ENCODE data around the gene ADGRF3. TPM values are rescaled to one million over a fixed set of nuclear protein-coding genes. Genes with fewer than 3 reads are reported as not detected.

The ADGRF3 gene
- total RNA-seq, 1 donor from 2014 or later, result 0.56 TPM

DNA sequence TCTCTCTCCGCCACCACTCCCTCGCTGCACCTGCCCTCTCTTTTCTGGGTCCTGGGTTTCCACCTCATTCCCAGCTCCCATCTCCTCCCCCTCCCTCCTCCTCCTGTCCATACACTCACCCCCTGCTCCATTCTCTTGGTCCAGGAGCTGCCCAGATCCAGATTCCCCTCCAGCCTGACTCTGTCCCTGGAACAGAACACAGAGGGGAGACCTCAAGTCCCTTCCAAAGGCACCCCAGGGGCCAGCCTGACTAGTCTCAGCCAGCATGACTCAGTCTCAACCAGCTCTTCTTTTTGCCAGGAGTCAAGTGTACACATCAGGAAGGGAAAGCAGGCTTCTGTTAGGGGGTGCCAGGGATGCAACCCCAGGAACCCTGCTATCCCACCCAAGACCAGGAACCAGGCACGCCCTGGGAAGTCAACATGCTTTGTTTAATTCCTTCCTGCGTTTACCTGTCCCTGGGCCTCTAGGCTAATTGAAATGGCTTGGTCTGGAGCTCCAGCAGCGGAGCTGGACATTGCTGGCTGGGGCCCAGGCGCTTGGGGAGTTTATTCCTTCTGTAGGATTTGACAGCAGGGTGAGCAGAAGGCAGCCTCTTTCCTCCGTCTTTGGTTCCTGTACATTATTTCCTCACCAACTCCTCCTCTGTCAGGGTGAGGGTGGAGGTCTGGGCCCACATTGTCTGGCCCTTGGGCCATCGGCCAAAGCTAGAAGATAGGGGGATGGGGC, 29.0 kb downstream of the ADGRF3 start:
- Mint-ChIP-seq H3K9me3 (ENCODE audit: unreplicated experiment) (no peaks in the 10 kb centered on the region), H3K27ac (ENCODE audit: unreplicated experiment) (no peak overlapping the region), H3K27me3 (ENCODE audit: unreplicated experiment) (peaks cover 48% of the 10 kb centered on the region), H3K36me3 (ENCODE audit: unreplicated experiment) (no peaks in the 10 kb centered on the region), H3K4me3 (ENCODE audit: unreplicated experiment) (no peak overlapping the region), H3K4me1 (ENCODE audit: unreplicated experiment) (no peaks in the 10 kb centered on the region)
- no peak for TF ChIP-seq CTCF (IDR thresholded peaks at IDR 0.05)
- DNase-seq (ENCODE audit: extremely low spot score, unreplicated experiment), result no peak

- peaks cover 44% of the 10 kb centered on the region for H3K27me3 Mint-ChIP-seq (ENCODE audit: unreplicated experiment)
- no peaks in the 10 kb centered on the region for H3K36me3 Mint-ChIP-seq (ENCODE audit: unreplicated experiment)
- no peaks in the 10 kb centered on the region for H3K4me1 Mint-ChIP-seq (ENCODE audit: unreplicated experiment)
- TF ChIP-seq CTCF (IDR thresholded peaks at IDR 0.05), result no peak
- no peak overlapping the region for H3K4me3 Mint-ChIP-seq (ENCODE audit: unreplicated experiment)
- no peaks in the 10 kb centered on the region for H3K9me3 Mint-ChIP-seq (ENCODE audit: unreplicated experiment)
- no peak for DNase-seq (ENCODE audit: extremely low spot score, unreplicated experiment)
- H3K27ac Mint-ChIP-seq (ENCODE audit: unreplicated experiment), result no peak overlapping the region
Observed at GRCh38 chr2:26316845-26317244, 29.7 kb downstream of the ADGRF3 start.

DNA sequence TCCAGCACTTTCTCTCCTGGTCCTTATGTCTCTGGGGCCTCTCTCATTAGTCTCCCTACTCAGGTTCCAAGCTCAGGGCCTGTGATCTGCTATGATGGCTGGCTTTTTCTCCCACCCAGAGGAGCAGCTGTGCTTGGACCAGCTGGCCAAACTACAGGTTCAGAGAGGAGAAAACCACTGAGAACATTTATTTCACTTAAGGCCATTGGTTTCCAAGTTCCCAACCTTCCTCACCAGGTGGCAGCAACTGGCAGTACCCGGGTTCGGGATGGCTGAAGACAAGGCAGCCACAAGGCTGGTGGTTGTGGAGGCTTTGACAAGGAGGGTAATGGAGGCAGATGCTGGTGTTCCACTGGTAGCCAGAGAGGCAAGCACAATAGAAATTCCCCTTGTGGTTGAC, 30.5 kb downstream of the ADGRF3 start:
- Mint-ChIP-seq H3K36me3 (ENCODE audit: unreplicated experiment) (no peaks in the 10 kb centered on the region), H3K4me3 (ENCODE audit: unreplicated experiment) (no peak overlapping the region), H3K4me1 (ENCODE audit: unreplicated experiment) (no peaks in the 10 kb centered on the region), H3K27me3 (ENCODE audit: unreplicated experiment) (peaks cover 40% of the 10 kb centered on the region), H3K9me3 (ENCODE audit: unreplicated experiment) (no peaks in the 10 kb centered on the region), H3K27ac (ENCODE audit: unreplicated experiment) (no peak overlapping the region)
- peak; percentile 35 for TF ChIP-seq CTCF (IDR thresholded peaks at IDR 0.05)
- no peak for DNase-seq (ENCODE audit: extremely low spot score, unreplicated experiment)

GRCh38 chr2:26314243-26314642, 32.3 kb downstream of the ADGRF3 start:
- no peaks in the 10 kb centered on the region for H3K36me3 Mint-ChIP-seq (ENCODE audit: unreplicated experiment)
- no peak overlapping the region for H3K4me3 Mint-ChIP-seq (ENCODE audit: unreplicated experiment)
- no peak for TF ChIP-seq CTCF (IDR thresholded peaks at IDR 0.05)
- peaks cover 33% of the 10 kb centered on the region for H3K27me3 Mint-ChIP-seq (ENCODE audit: unreplicated experiment)
- no peak overlapping the region for H3K27ac Mint-ChIP-seq (ENCODE audit: unreplicated experiment)
- no peaks in the 10 kb centered on the region for H3K9me3 Mint-ChIP-seq (ENCODE audit: unreplicated experiment)
- no peak for DNase-seq (ENCODE audit: extremely low spot score, unreplicated experiment)
- no peaks in the 10 kb centered on the region for H3K4me1 Mint-ChIP-seq (ENCODE audit: unreplicated experiment)

GRCh38 chr2:26313446-26313845, 33.1 kb downstream of the ADGRF3 start:
- H3K4me1 Mint-ChIP-seq (ENCODE audit: unreplicated experiment), result no peaks in the 10 kb centered on the region
- TF ChIP-seq CTCF (IDR thresholded peaks at IDR 0.05), result no peak
- H3K36me3 Mint-ChIP-seq (ENCODE audit: unreplicated experiment), result no peaks in the 10 kb centered on the region
- peaks cover 26% of the 10 kb centered on the region for H3K27me3 Mint-ChIP-seq (ENCODE audit: unreplicated experiment)
- no peaks in the 10 kb centered on the region for H3K9me3 Mint-ChIP-seq (ENCODE audit: unreplicated experiment)
- no peak for DNase-seq (ENCODE audit: extremely low spot score, unreplicated experiment)
- no peak overlapping the region for H3K27ac Mint-ChIP-seq (ENCODE audit: unreplicated experiment)
- H3K4me3 Mint-ChIP-seq (ENCODE audit: unreplicated experiment), result no peak overlapping the region

Data from osteocyte (in vitro differentiated cells).